ENCODE measurements around the gene ANP32E.
A peak's percentile ranks its signal among the peaks of the same experiment; 100 is the strongest.
"Not testable (repeated sequence)": the region's sequence is repeated elsewhere in the genome, so short reads cannot be mapped to it uniquely, and the experiment has no call there.

The ANP32E gene

GRCh38 chr1:150226486-150226885 lies 9.4 kb downstream of the ANP32E start:
- no peaks in the 10 kb centered on the region for H3K27me3 Mint-ChIP-seq (ENCODE audit: low read depth)
- no peaks in the 10 kb centered on the region for H3K9me3 Mint-ChIP-seq
- H3K36me3 Mint-ChIP-seq (ENCODE audit: low read depth): peaks cover 70% of the 10 kb centered on the region
- no peak overlapping the region for H3K27ac Mint-ChIP-seq
- TF ChIP-seq CTCF (IDR thresholded peaks at IDR 0.05; ENCODE audit: unreplicated experiment in 3 of 3): no peak
- no peaks in the 10 kb centered on the region for H3K4me1 Mint-ChIP-seq
- no peak overlapping the region for H3K4me3 Mint-ChIP-seq

GRCh38 chr1:150225546-150225945 lies 10.4 kb downstream of the ANP32E start:
- H3K4me1 Mint-ChIP-seq: no peaks in the 10 kb centered on the region
- no peak overlapping the region for H3K27ac Mint-ChIP-seq
- no peak for TF ChIP-seq CTCF (IDR thresholded peaks at IDR 0.05; ENCODE audit: unreplicated experiment in 3 of 3)
- no peak overlapping the region for H3K4me3 Mint-ChIP-seq
- peaks cover 68% of the 10 kb centered on the region for H3K36me3 Mint-ChIP-seq (ENCODE audit: low read depth)
- H3K9me3 Mint-ChIP-seq: no peaks in the 10 kb centered on the region
- H3K27me3 Mint-ChIP-seq (ENCODE audit: low read depth): no peaks in the 10 kb centered on the region

GRCh38 chr1:150224983-150225382 lies 10.9 kb downstream of the ANP32E start:
- Mint-ChIP-seq H3K27me3 (ENCODE audit: low read depth) (no peaks in the 10 kb centered on the region), H3K4me3 (no peak overlapping the region), H3K27ac (no peak overlapping the region), H3K4me1 (no peaks in the 10 kb centered on the region), H3K36me3 (ENCODE audit: low read depth) (peaks cover 71% of the 10 kb centered on the region), H3K9me3 (no peaks in the 10 kb centered on the region)
- TF ChIP-seq CTCF (IDR thresholded peaks at IDR 0.05; ENCODE audit: unreplicated experiment in 3 of 3): no peak

- peak; percentile 30 to 41 (median 34) for TF ChIP-seq CTCF (IDR thresholded peaks at IDR 0.05; ENCODE audit: unreplicated experiment in 3 of 3)
- H3K27me3 Mint-ChIP-seq (ENCODE audit: low read depth): no peaks in the 10 kb centered on the region
- H3K27ac Mint-ChIP-seq: no peak overlapping the region
- H3K9me3 Mint-ChIP-seq: no peaks in the 10 kb centered on the region
- H3K4me1 Mint-ChIP-seq: no peaks in the 10 kb centered on the region
- H3K36me3 Mint-ChIP-seq (ENCODE audit: low read depth): peaks cover 54% of the 10 kb centered on the region
- H3K4me3 Mint-ChIP-seq: no peak overlapping the region
These were observed 14.4 kb downstream of the ANP32E start for GRCh38 chr1:150221552-150221951.

GRCh38 chr1:150215855-150216254 lies 20.1 kb downstream of the ANP32E start:
- H3K27me3 Mint-ChIP-seq (ENCODE audit: low read depth); H3K4me3 Mint-ChIP-seq; H3K27ac Mint-ChIP-seq; H3K9me3 Mint-ChIP-seq: not testable (repeated sequence)
- peaks cover 18% of the 10 kb centered on the region for H3K36me3 Mint-ChIP-seq (ENCODE audit: low read depth)
- peaks cover 14% of the 10 kb centered on the region for H3K4me1 Mint-ChIP-seq

GRCh38 chr1:150214099-150214756 lies 21.7 kb downstream of the ANP32E start:
- peak overlapping the region; percentile 85 to 89 (median 88) for H3K4me3 Mint-ChIP-seq
- H3K27ac Mint-ChIP-seq: peak overlapping the region; percentile 80 to 97 (median 95)
- H3K4me1 Mint-ChIP-seq: peaks cover 14% of the 10 kb centered on the region
- not testable (repeated sequence) for H3K27me3 Mint-ChIP-seq (ENCODE audit: low read depth); H3K36me3 Mint-ChIP-seq (ENCODE audit: low read depth); H3K9me3 Mint-ChIP-seq
